GM19397 (cell line): ENCODE measurements around the gene DDX3X.
"Not testable (repeated sequence)": the region's sequence is repeated elsewhere in the genome, so short reads cannot be mapped to it uniquely, and the experiment has no call there.

Experiments used
- ATAC-seq: cut with Tn5 transposase; IDR thresholded peaks from one replicate; pipeline ENCODE4 v1.9.1; 2021; ENCODE audit warnings: mild to moderate bottlenecking, moderate library complexity; ENCODE audit not compliant: unreplicated experiment

Gene DDX3X

GRCh38 chrX:41411222-41411621, 77.3 kb downstream of the DDX3X start:
- ATAC-seq, result not testable (repeated sequence)

GRCh38 chrX:41412261-41413081, 78.5 kb downstream of the DDX3X start:
- no peak for ATAC-seq
